ENCODE measurements around the gene STK38L.

Gene STK38L

GRCh38 chr12:27330846-27331245 lies 86.8 kb downstream of the STK38L start:
- DNase-seq: no peak

- peak in 1 of 5 donors; percentile 87 for DNase-seq
Observed at GRCh38 chr12:27331291-27331926, 87.3 kb downstream of the STK38L start.

- peak in 1 of 5 donors; percentile 15 for DNase-seq
Observed at GRCh38 chr12:27331927-27332324, 87.8 kb downstream of the STK38L start.

GRCh38 chr12:27332407-27332713 lies 88.3 kb downstream of the STK38L start:
- no peak for DNase-seq

GRCh38 chr12:27332714-27333402 lies 88.8 kb downstream of the STK38L start, which contains the start of gene BMAL2:
Gene BMAL2 (plus strand): TSS chr12:27332836. CDS start chr12:27333073, 237 bp downstream.
- peak in 4 of 5 donors; percentile 12 to 53 (median 14) for DNase-seq

GRCh38 chr12:27333403-27334009 lies 89.4 kb downstream of the STK38L start:
- peak in 3 of 5 donors; percentile 7 to 62 (median 10) for DNase-seq

- DNase-seq: no peak
Observed at GRCh38 chr12:27334042-27334720, 90.1 kb downstream of the STK38L start.

GRCh38 chr12:27334721-27335082 lies 90.6 kb downstream of the STK38L start:
- DNase-seq: no peak

GRCh38 chr12:27335364-27336281 lies 91.5 kb downstream of the STK38L start:
- DNase-seq: peak in 1 of 5 donors; percentile 38

GRCh38 chr12:27336282-27336653 lies 92.2 kb downstream of the STK38L start:
- DNase-seq: no peak

- DNase-seq: no peak
Observed at GRCh38 chr12:27337376-27337775, 93.3 kb downstream of the STK38L start.

- no peak for DNase-seq
Observed at GRCh38 chr12:27338473-27338872, 94.4 kb downstream of the STK38L start.

- DNase-seq: no peak
Observed at GRCh38 chr12:27340971-27341370, 96.9 kb downstream of the STK38L start.

GRCh38 chr12:27342536-27342935 lies 98.5 kb downstream of the STK38L start:
- no peak for DNase-seq

- no peak for DNase-seq
Observed at GRCh38 chr12:27343255-27344000, 99.3 kb downstream of the STK38L start.

- DNase-seq: no peak
Observed at GRCh38 chr12:27344246-27344645, 100.2 kb downstream of the STK38L start.

- DNase-seq: no peak
Observed at GRCh38 chr12:27344760-27345159, 100.7 kb downstream of the STK38L start.

- no peak for DNase-seq
Observed at GRCh38 chr12:27345376-27345775, 101.3 kb downstream of the STK38L start.

GRCh38 chr12:27347779-27348178 lies 103.7 kb downstream of the STK38L start:
- no peak for DNase-seq

- no peak for DNase-seq
Observed at GRCh38 chr12:27351476-27351875, 107.4 kb downstream of the STK38L start.

- no peak for DNase-seq
Observed at GRCh38 chr12:27355486-27355885, 111.4 kb downstream of the STK38L start.

- DNase-seq: no peak
Observed at GRCh38 chr12:27355979-27356378, 111.9 kb downstream of the STK38L start.
